ENCODE data around the gene ZC3H8.
"Not testable (repeated sequence)": the region's sequence is repeated elsewhere in the genome, so short reads cannot be mapped to it uniquely, and the experiment has no call there.

ZC3H8 gene

GRCh38 chr2:112293636-112294401 lies 39.0 kb upstream of the ZC3H8 start:
- in situ Hi-C loops (cut with MboI; ENCODE audit: low pct_unique_long_range_greater_than_20kb, low sequenced_read_pairs, unreplicated experiment) = no loop called here
- DNase-seq (ENCODE audit: low spot score) = no peak
- no peak for TF ChIP-seq CTCF (IDR thresholded peaks at IDR 0.05; ENCODE audit: extremely low read depth, insufficient read depth, missing control alignments)

- in situ Hi-C loops (cut with MboI; ENCODE audit: low pct_unique_long_range_greater_than_20kb, low sequenced_read_pairs, unreplicated experiment) = no loop called here
- no peak for TF ChIP-seq CTCF (IDR thresholded peaks at IDR 0.05; ENCODE audit: extremely low read depth, insufficient read depth, missing control alignments)
- DNase-seq (ENCODE audit: low spot score) = no peak
Observed at GRCh38 chr2:112290648-112291047, 35.8 kb upstream of the ZC3H8 start.

- in situ Hi-C loops (cut with MboI; ENCODE audit: low pct_unique_long_range_greater_than_20kb, low sequenced_read_pairs, unreplicated experiment) = no loop called here
- no peak for TF ChIP-seq CTCF (IDR thresholded peaks at IDR 0.05; ENCODE audit: extremely low read depth, insufficient read depth, missing control alignments)
- DNase-seq (ENCODE audit: low spot score) = no peak
Observed at GRCh38 chr2:112290088-112290487, 35.2 kb upstream of the ZC3H8 start.

GRCh38 chr2:112283535-112283934 lies 28.7 kb upstream of the ZC3H8 start:
- DNase-seq (ENCODE audit: low spot score); in situ Hi-C loops (cut with MboI; ENCODE audit: low pct_unique_long_range_greater_than_20kb, low sequenced_read_pairs, unreplicated experiment): not testable (repeated sequence)

- in situ Hi-C loops (cut with MboI; ENCODE audit: low pct_unique_long_range_greater_than_20kb, low sequenced_read_pairs, unreplicated experiment); DNase-seq (ENCODE audit: low spot score): not testable (repeated sequence)
Observed at GRCh38 chr2:112282066-112282465, 27.2 kb upstream of the ZC3H8 start.

- in situ Hi-C loops (cut with MboI; ENCODE audit: low pct_unique_long_range_greater_than_20kb, low sequenced_read_pairs, unreplicated experiment) = no loop called here
- DNase-seq (ENCODE audit: low spot score) = no peak
- TF ChIP-seq CTCF (IDR thresholded peaks at IDR 0.05; ENCODE audit: extremely low read depth, insufficient read depth, missing control alignments) = no peak
Observed at GRCh38 chr2:112277596-112278220, 22.9 kb upstream of the ZC3H8 start.

GRCh38 chr2:112276954-112277353 lies 22.1 kb upstream of the ZC3H8 start:
- no peak for DNase-seq (ENCODE audit: low spot score)

More at GRCh38 chr2:112276954-112277353, 22.1 kb upstream of the ZC3H8 start:
- in situ Hi-C loops (cut with MboI; ENCODE audit: low pct_unique_long_range_greater_than_20kb, low sequenced_read_pairs, unreplicated experiment) = no loop called here
- no peak for TF ChIP-seq CTCF (IDR thresholded peaks at IDR 0.05; ENCODE audit: extremely low read depth, insufficient read depth, missing control alignments)

All from GM13977 (cell line).